IMR-90 (cell line): ENCODE results near the gene PDRG1. TPM values are rescaled to one million over a fixed set of nuclear protein-coding genes. Genes with fewer than 3 reads are reported as not detected.

Experiments
- ATAC-seq: fragments of 200-7000 bp; cut with Tn5 transposase; 2 replicates; pipeline ENCODE4 v1.9.1; 2020; ENCODE audit warnings: low read depth, mild to moderate bottlenecking, moderate library complexity
- BruUV-seq: library from RNA; stranded (reverse); fragments of 400-500 nt; replicated peaks from 2 replicates; lab custom pipeline; 2021; lab: Mats Ljungman, UMichigan
- CTCF ChIA-PET: fragments of 300-600 bp; formaldehyde crosslinking; extraction: SDS; loops from one replicate; lab custom pipeline; 2021; ENCODE audit warnings: antibody characterized with exemption; lab: Yijun Ruan, JAX
- POLR2A ChIA-PET: fragments of 300-600 bp; sonication (Branson Sonifier 250); formaldehyde crosslinking; loops from one replicate; lab custom pipeline; 2022; ENCODE audit warnings: antibody characterized with exemption; ENCODE audit not compliant: unreplicated experiment; lab: Charles Lee
- DNase-seq: peaks from one replicate; pipeline ENCODE4 v3.0.0; 2013
- H2AFZ ChIP-seq: replicated peaks from 2 replicates; pipeline ENCODE3; 2013; ENCODE audit warnings: low read length, mild to moderate bottlenecking; ENCODE audit not compliant: poor library complexity
- H2AK5ac ChIP-seq: 2 replicates; pipeline ENCODE4 v1.6.1; 2013; ENCODE audit warnings: low read depth, low read length, inconsistent platforms
- H2AK9ac ChIP-seq: replicated peaks from 2 replicates; pipeline ENCODE3; 2013; ENCODE audit warnings: mild to moderate bottlenecking, low read depth, low read length, moderate library complexity; ENCODE audit not compliant: poor library complexity
- H2BK120ac ChIP-seq: 2 replicates; pipeline ENCODE4 v1.6.1; 2013; ENCODE audit warnings: low read depth, low read length, inconsistent platforms
- H2BK15ac ChIP-seq: 3 replicates; pipeline ENCODE4 v1.6.1; 2013; ENCODE audit warnings: low read depth, low read length, inconsistent platforms
- H2BK20ac ChIP-seq: 2 replicates; pipeline ENCODE4 v1.6.1; 2013; ENCODE audit warnings: low read depth, mild to moderate bottlenecking, inconsistent platforms, low read length, moderate library complexity
- H2BK5ac ChIP-seq: 2 replicates; pipeline ENCODE4 v1.6.1; 2013; ENCODE audit warnings: mild to moderate bottlenecking, low read depth, low read length, inconsistent platforms; ENCODE audit not compliant: poor library complexity, severe bottlenecking
- H3K14ac ChIP-seq: replicated peaks from 2 replicates; pipeline ENCODE4 v1.6.1; 2013; ENCODE audit warnings: low read depth, low read length, inconsistent platforms
- H3K18ac ChIP-seq: 2 replicates; pipeline ENCODE4 v1.6.1; 2013; ENCODE audit warnings: low read depth, low read length, control low read depth
- H3K23ac ChIP-seq: 2 replicates; pipeline ENCODE4 v1.6.1; 2013; ENCODE audit warnings: low read depth, low read length, inconsistent platforms
- H3K27ac ChIP-seq: 2 replicates; pipeline ENCODE4 v1.5.1; 2013; ENCODE audit warnings: mild to moderate bottlenecking, control low read depth, low read length; ENCODE audit not compliant: insufficient read depth
- H3K27me3 ChIP-seq: 2 replicates; pipeline ENCODE4 v1.6.1; 2013; ENCODE audit warnings: low read length; ENCODE audit not compliant: control insufficient read depth, insufficient read depth
- H3K36me3 ChIP-seq: 2 replicates; pipeline ENCODE4 v1.6.1; 2013; ENCODE audit warnings: low read length, mixed read lengths; ENCODE audit not compliant: control insufficient read depth, insufficient read depth
- H3K4ac ChIP-seq: 2 replicates; pipeline ENCODE4 v1.6.1; 2013; ENCODE audit warnings: low read depth, low read length, inconsistent platforms
- H3K4me1 ChIP-seq: 2 replicates; pipeline ENCODE4 v1.6.1; 2013; ENCODE audit warnings: low read length, mixed read lengths; ENCODE audit not compliant: control insufficient read depth, insufficient read depth
- H3K4me2 ChIP-seq: 2 replicates; pipeline ENCODE4 v1.6.1; 2013; ENCODE audit warnings: low read depth, mild to moderate bottlenecking, control low read depth, low read length, moderate library complexity
- H3K4me3 ChIP-seq: 2 replicates; pipeline ENCODE4 v1.5.1; 2013; ENCODE audit warnings: low read depth, mild to moderate bottlenecking, control low read depth, low read length, moderate library complexity; ENCODE audit not compliant: insufficient read depth
- H3K56ac ChIP-seq: 2 replicates; pipeline ENCODE4 v1.6.1; 2013; ENCODE audit warnings: low read length, inconsistent platforms; ENCODE audit not compliant: insufficient read depth; ENCODE audit errors: extremely low read depth
- H3K79me1 ChIP-seq, 2 experiments: 2 replicates each; pipeline ENCODE4 v1.6.1; 2013; ENCODE audit warnings: low read length in 2 of 2, inconsistent platforms in 1 of 2, low read depth in 1 of 2
- H3K9ac ChIP-seq: 2 replicates; pipeline ENCODE4 v1.6.1; 2013; ENCODE audit warnings: low read depth, low read length, control low read depth
- H3K9me1 ChIP-seq: 2 replicates; pipeline ENCODE4 v1.6.1; 2013; ENCODE audit warnings: low read length, inconsistent platforms; ENCODE audit not compliant: insufficient read depth
- H3K9me3 ChIP-seq: 2 replicates; pipeline ENCODE4 v1.6.1; 2013; ENCODE audit warnings: low read length; ENCODE audit not compliant: control insufficient read depth, insufficient read depth
- H4K20me1 ChIP-seq: 2 replicates; pipeline ENCODE4 v1.6.1; 2013; ENCODE audit warnings: low read length, inconsistent platforms; ENCODE audit not compliant: insufficient read depth
- H4K5ac ChIP-seq: 2 replicates; pipeline ENCODE4 v1.6.1; 2013; ENCODE audit warnings: mild to moderate bottlenecking, low read depth, low read length, control low read depth
- H4K8ac ChIP-seq, 2 experiments: 2 replicates each; pipeline ENCODE4 v1.6.1; 2013; ENCODE audit warnings: low read depth in 2 of 2, low read length in 2 of 2, control low read depth in 1 of 2, inconsistent platforms in 1 of 2
- H4K91ac ChIP-seq: 2 replicates; pipeline ENCODE4 v1.6.1; 2013; ENCODE audit warnings: low read depth, low read length, inconsistent platforms; ENCODE audit not compliant: insufficient read depth
- BHLHE40 ChIP-seq: fragments of 150-350 bp; IDR thresholded peaks from 2 replicates; pipeline ENCODE4 v1.6.1; 2016; ENCODE audit warnings: mild to moderate bottlenecking, low read depth, low read length
- CHD1 ChIP-seq: IDR thresholded peaks from 2 replicates; pipeline ENCODE4 v1.6.1; 2012; ENCODE audit warnings: low read depth, low read length, improper control_type of control experiment
- MAFK ChIP-seq: IDR thresholded peaks from 2 replicates; pipeline ENCODE4 v1.6.1; 2012; ENCODE audit warnings: low read depth, low read length, improper control_type of control experiment
- MAZ ChIP-seq: IDR thresholded peaks from 2 replicates; pipeline ENCODE4 v1.6.1; 2012; ENCODE audit warnings: low read depth, mild to moderate bottlenecking, low read length, improper control_type of control experiment, moderate library complexity, borderline replicate concordance
- NFE2L2 ChIP-seq: fragments of 150-350 bp; IDR thresholded peaks from 2 replicates; pipeline ENCODE4 v1.6.1; 2016; ENCODE audit warnings: low read depth, mild to moderate bottlenecking, low read length
- POLR2A ChIP-seq: IDR thresholded peaks from 2 replicates; pipeline ENCODE4 v1.6.1; 2012; ENCODE audit warnings: mild to moderate bottlenecking, low read depth, low read length
- RAD21 ChIP-seq: IDR thresholded peaks from 2 replicates; pipeline ENCODE4 v1.6.1; 2012; ENCODE audit warnings: low read length, improper control_type of control experiment
- RFX5 ChIP-seq: IDR thresholded peaks from 2 replicates; pipeline ENCODE4 v1.8.0; 2012; ENCODE audit warnings: low read depth, mild to moderate bottlenecking, low read length, moderate library complexity
- WGBS, 2 experiments: methylation state at CpG; one replicate each; pipeline versions ENCODE4 v1.1.5 to v1.1.7; 2013; ENCODE audit warnings: missing lambda C conversion rate in 2 of 2; ENCODE audit not compliant: insufficient read length in 1 of 2; ENCODE audit errors: extremely low coverage in 2 of 2; 5-methylcytosine and 5-hydroxymethylcytosine counted together
- dilution Hi-C: fragments of 300-500 bp; cut with HindIII; formaldehyde crosslinking; loops from one replicate; pipeline ENCODE4 v1.14.3; 2018; ENCODE audit warnings: low sequenced_read_pairs; ENCODE audit not compliant: unreplicated experiment
- in situ Hi-C: fragments of 300-500 bp; cut with MboI; formaldehyde crosslinking; loops from 3 replicates; pipeline ENCODE4 v1.14.3; 2019; ENCODE audit warnings: low sequenced_read_pairs, inconsistent platforms, mixed read lengths
- intact Hi-C: fragments of 100-400 bp; cut with micrococcal nuclease; formaldehyde crosslinking; loops from 2 replicates; pipeline ENCODE4 v1.10.0; 2022
- polyA plus RNA-seq, 3 experiments: library from polyadenylated mRNA; depleted of rRNA; stranded (reverse); fragments of >200 nt; gene quantifications; 2 replicates each; pipeline ENCODE4 v1.2.3, GENCODE V29; 2012; ENCODE audit warnings: low replicate concordance in 1 of 3
- total RNA-seq: library from RNA; depleted of rRNA; stranded (reverse); fragments of >200 nt; gene quantifications from 2 replicates; pipeline ENCODE4 v1.2.3, GENCODE V29; 2012
- TF ChIP-seq, protein P1 (sequence below): fragments of 150-350 bp; IDR thresholded peaks from 2 replicates; pipeline ENCODE4 v1.6.1; 2017; ENCODE audit warnings: mild to moderate bottlenecking, antibody characterized with exemption, low read length, low read depth

Gene PDRG1
- total and polyA plus RNA-seq, 2 of the 4 experiments (the other 2 are of a cell fraction): 5.0 to 15.7 TPM

DNA sequence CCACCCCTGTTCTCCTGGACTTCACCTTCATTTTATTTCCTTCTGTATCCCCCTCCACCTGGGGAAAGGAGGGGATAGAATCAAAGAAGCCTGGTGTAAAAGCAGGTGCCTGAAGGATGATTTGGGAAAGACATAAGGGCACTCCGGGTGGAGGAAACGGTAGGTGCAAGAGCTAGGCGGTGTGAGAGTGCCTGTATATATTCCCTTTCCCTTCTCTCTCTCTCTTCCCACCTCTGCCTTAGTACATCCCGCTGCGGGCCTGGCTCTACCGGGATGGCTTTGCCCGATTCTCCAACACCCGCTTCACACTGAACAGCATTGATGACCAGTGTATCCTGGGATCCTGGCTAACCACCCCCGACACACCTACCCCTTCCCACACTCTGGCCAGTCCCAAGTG is 26.2 kb downstream of the PDRG1 start:
- no peak overlapping the region for H2BK5ac ChIP-seq
- no peak for TF ChIP-seq CHD1
- TF ChIP-seq RAD21: no peak
- TF ChIP-seq NFE2L2: no peak
- no peak for TF ChIP-seq POLR2A
- no peak for TF ChIP-seq MAZ
- no peak for TF ChIP-seq BHLHE40
- TF ChIP-seq, protein P1, sequence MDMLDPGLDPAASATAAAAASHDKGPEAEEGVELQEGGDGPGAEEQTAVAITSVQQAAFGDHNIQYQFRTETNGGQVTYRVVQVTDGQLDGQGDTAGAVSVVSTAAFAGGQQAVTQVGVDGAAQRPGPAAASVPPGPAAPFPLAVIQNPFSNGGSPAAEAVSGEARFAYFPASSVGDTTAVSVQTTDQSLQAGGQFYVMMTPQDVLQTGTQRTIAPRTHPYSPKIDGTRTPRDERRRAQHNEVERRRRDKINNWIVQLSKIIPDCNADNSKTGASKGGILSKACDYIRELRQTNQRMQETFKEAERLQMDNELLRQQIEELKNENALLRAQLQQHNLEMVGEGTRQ: no peak
- no peak for TF ChIP-seq RFX5
- no peak for TF ChIP-seq MAFK
- H3K4me1 ChIP-seq: no peaks in the 10 kb centered on the region
- H3K9me1 ChIP-seq: no peaks in the 10 kb centered on the region
- H4K8ac ChIP-seq: no peak overlapping the region
- no peak overlapping the region for H3K27ac ChIP-seq
- no peak overlapping the region for H2AK9ac ChIP-seq
- no TSS peak for BruUV-seq
- dilution Hi-C loops: no loop called here
- H4K5ac ChIP-seq: no peak overlapping the region
- no peak overlapping the region for H3K4me3 ChIP-seq
- no peak overlapping the region for H3K4me2 ChIP-seq
- no peak for ATAC-seq
- H3K14ac ChIP-seq: no peak overlapping the region
- ChIA-PET CTCF (no interaction called here), POLR2A (no interaction called here)
- intact Hi-C loops: no loop called here
- no peaks in the 10 kb centered on the region for H3K79me1 ChIP-seq
- WGBS, 2 experiments: no CpG with 5 or more reads among the region's 9 CpGs
- H3K36me3 ChIP-seq: no peaks in the 10 kb centered on the region
- H3K56ac ChIP-seq: no peak overlapping the region
- H4K91ac ChIP-seq: no peak overlapping the region
- DNase-seq: no peak
- H2BK120ac ChIP-seq: no peak overlapping the region
- no peak overlapping the region for H3K9ac ChIP-seq
- no peaks in the 10 kb centered on the region for H4K20me1 ChIP-seq
- H2BK15ac ChIP-seq: no peak overlapping the region
- no peak overlapping the region for H3K4ac ChIP-seq
- H3K9me3 ChIP-seq: no peaks in the 10 kb centered on the region
- in situ Hi-C loops: no loop called here
- H3K18ac ChIP-seq: no peak overlapping the region
- no peak overlapping the region for H2BK20ac ChIP-seq
- no peak overlapping the region for H3K23ac ChIP-seq
- H3K27me3 ChIP-seq: peaks cover 32% of the 10 kb centered on the region
- no peak overlapping the region for H2AK5ac ChIP-seq
- no peak overlapping the region for H2AFZ ChIP-seq
